HG02642 (cell line): ENCODE data around the gene PEX14.

ENCODE experiments used
- ATAC-seq: cut with Tn5 transposase; IDR thresholded peaks from one replicate; pipeline ENCODE4 v1.9.1; 2021; ENCODE audit warnings: mild to moderate bottlenecking; ENCODE audit not compliant: unreplicated experiment, poor library complexity

Gene PEX14

GRCh38 chr1:10515301-10515975, 40.7 kb downstream of the PEX14 start:
- no peak for ATAC-seq

DNA sequence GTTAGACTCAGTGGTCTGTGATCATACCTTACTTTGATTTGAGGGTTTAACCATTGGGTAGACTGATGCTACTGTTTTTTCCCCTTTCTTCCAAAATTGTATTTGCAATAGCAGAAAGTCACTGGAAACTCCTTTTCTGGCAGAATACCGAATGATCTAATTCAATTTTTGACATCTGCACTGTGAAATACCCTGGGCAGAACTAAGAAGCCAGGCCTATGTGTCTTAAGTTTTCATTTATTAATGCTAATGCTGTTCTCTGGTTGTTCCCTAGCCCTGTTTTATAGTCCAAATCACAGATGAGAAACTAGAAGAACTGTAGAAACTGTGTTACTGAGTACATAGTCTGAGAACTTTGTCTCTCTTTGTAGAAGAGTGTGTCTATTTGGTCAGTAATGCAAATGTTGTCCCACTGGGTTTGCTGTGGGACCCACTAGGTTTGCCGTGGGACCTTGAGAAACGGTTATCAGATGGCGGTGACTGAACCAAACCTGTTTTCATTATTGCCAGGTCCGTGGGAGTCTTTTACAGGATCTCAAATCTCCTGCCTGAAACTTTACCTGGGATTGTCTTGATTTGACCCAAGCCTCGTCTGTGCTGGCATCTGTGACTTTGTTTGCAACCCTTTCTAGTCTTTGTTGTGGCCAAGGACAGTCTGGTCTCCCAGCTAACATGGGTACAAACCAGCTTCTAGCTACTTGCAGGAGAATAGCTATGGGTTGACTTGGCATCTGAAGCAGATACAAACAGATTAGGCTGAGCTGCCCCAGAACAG, 41.4 kb downstream of the PEX14 start:
- ATAC-seq, result no peak

DNA sequence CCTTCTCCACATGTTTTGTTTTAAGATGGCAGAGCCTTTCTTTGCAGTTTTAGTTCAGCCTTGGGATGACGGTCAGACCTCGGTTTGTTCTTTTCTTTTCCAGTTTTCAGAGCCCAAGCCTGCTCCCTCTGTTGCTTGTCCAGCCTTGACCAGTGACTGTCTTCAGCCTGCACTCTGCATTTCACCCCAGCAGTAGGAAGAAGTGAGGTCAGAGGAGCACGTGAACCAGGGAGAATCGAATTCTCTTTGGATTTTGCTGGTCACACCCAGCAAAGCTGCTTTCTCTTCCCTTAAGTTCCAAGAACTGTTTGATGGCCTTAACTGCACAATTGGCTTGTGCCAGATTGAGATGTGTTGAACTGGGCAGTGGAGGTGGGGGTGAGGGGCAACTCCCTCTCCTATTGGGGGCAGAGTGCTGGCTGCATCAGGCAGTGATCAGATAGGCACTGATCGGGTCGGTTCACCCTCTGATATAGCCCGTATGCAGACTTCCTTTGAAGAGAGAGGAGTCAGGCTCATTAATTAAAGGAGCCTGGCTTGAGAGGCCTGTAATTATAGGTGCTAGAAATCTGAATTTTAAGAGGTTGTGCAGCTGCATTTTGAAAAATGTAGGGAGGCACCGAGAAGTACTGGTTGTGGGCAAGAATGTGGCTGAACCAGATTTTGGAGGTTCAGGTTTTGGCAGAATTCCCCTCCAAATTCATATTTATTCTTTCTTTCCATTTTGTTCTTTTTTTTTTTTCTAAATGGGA, 42.4 kb downstream of the PEX14 start:
- no peak for ATAC-seq

- ATAC-seq, result no peak
Measured at GRCh38 chr1:10517677-10517982, 42.9 kb downstream of the PEX14 start.

DNA sequence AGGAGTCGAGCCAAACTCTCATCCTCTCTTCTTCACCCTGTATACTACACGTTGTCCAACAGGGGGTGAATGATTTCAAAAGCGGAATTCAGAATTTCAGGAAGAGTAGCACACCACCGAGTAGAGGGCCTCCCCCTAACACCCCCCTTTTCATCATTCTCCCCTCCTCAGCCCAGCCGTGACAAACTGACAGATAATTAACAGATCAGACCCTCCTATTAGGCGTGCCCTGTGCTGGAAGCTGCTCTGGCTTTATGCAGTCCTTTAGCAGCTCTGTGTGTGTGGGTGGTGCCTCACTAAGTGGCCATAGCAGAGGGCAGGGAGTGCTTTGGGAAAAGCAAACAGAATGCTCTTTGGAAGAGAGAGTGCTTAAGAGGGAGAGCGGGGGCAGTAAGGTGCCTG, 44.3 kb downstream of the PEX14 start:
- no peak for ATAC-seq

- ATAC-seq, result no peak
Measured at GRCh38 chr1:10520497-10520896, 45.7 kb downstream of the PEX14 start.

GRCh38 chr1:10520952-10521351, 46.2 kb downstream of the PEX14 start:
- no peak for ATAC-seq

GRCh38 chr1:10521537-10522157, 46.9 kb downstream of the PEX14 start:
- no peak for ATAC-seq

DNA sequence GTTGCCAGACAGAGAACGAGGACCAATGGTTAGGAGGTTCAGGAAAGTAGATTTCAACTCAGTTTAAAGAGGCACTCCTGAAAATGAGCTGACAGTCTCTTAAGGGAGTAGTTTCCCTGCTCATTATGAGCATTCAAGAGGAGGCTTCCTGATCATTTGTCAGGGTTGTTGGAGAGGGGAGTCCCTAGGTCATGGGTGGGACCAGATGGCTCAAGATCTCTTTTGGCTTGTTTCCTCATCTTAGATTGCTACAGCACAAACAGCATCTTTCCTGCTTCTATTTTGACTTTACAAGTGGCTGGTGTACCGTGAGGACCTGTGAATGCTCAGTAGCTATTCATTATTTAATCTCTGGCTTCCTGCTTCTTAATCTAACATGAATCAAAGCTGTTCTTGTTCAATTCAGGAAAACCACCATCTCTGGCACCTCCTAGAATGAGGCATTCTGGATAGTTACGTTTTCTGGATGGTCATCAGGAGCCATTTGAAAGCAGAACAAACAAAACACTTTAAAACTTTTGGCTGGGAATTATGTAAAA, 47.6 kb downstream of the PEX14 start:
- ATAC-seq, result no peak

DNA sequence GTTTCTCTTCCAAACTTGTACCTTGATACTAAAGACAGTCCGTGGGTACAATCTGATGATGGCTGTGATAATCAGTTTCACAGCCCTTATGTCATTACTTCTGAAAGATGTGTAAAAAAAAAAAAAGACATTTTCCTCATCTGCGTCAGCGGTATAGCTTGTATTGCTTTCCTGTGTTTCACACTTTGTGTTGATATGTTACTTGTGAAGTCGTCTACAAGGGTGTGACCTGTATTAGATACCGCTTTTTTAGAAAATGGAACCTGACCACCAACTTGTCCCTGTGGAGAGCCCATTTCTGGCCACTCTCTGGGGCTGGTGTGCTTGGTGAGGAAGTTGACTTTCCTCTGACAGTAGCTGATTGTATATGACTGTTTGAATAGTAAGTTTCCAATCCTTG, 50.5 kb downstream of the PEX14 start:
- no peak for ATAC-seq

- ATAC-seq, result no peak
Measured at GRCh38 chr1:10528066-10529014, 53.6 kb downstream of the PEX14 start.

DNA sequence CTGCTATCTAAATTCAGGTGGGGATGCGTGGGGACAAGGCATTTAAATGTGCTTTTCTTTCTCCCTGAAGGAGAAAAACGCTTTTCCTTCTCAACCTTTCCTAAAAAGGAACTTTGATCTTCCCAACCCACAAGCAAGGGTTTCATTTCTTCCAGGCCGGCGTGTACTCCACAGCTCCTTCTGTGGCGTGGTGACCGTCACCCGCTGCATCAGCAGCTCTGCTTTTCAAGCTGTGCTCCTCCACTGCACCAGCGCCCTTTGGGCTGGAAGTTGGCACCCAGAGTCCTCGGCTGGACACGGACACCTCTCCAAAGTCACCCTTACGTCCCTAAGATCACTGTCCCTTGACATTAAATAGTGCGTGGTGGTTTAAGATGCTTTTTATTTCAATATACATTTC, 54.3 kb downstream of the PEX14 start:
- no peak for ATAC-seq

DNA sequence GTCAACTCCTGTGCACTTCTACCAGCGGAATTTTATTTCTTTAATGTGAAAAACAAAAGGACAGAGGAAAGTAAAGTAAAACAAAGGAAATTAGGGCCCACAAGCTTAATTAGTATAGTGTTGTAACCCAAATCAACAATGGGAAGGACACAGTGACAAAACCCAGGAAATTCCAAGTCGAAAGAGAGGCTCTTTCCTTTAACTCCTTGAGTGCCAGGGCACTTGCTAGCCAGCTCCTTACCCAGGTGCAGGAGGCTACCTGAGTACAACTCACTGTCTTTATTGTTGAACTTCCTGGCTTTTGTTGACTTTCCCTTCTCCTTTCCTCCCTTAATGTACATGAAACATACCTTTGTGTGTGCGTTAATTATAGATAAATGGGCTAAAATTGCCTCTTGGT, 55.0 kb downstream of the PEX14 start:
- no peak for ATAC-seq

DNA sequence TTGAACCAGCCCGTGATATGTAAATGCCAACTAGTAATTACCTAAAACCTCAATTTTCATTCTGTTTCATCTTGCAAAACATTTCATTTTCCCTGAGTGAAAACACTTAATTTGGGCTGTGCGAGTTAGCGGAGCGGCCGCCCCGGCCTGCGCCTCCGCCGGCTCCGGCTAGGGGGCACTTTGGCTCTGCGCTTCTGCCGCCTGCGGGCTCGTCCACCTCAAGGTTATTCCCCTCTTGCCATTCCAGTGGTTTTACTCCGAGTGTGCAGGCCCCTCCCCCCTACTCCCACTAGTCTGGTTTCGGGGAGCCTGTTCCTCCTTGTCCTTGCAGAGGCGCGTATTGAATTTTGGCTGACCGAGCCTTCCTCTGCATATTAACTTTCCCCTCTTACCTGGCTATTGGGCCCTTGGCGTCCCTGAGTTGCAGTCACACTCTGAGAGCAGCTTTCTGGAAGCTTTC, 55.6 kb downstream of the PEX14 start:
- no peak for ATAC-seq

- ATAC-seq, result no peak
Measured at GRCh38 chr1:10530756-10531495, 56.2 kb downstream of the PEX14 start.

DNA sequence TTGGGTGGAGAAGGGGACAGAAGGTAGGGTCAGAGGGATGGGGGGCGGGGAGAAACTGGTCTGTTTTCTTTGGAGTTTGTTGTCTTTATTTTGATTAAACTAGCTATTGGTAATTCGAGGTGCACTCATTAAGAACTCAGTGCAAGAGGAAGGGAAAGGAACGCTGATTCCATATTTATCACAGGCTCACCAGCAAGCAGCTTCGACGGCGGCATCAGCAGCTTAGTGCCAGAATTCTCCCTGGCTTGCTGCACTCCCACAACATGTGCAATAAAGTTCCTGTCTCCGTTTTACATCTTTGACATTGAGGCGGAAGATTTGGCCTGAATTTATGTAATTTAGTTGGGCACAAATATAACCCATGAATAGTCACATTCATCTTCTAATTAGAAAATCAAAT, 57.6 kb downstream of the PEX14 start:
- no peak for ATAC-seq

GRCh38 chr1:10534519-10534918, 59.8 kb downstream of the PEX14 start:
- no peak for ATAC-seq

DNA sequence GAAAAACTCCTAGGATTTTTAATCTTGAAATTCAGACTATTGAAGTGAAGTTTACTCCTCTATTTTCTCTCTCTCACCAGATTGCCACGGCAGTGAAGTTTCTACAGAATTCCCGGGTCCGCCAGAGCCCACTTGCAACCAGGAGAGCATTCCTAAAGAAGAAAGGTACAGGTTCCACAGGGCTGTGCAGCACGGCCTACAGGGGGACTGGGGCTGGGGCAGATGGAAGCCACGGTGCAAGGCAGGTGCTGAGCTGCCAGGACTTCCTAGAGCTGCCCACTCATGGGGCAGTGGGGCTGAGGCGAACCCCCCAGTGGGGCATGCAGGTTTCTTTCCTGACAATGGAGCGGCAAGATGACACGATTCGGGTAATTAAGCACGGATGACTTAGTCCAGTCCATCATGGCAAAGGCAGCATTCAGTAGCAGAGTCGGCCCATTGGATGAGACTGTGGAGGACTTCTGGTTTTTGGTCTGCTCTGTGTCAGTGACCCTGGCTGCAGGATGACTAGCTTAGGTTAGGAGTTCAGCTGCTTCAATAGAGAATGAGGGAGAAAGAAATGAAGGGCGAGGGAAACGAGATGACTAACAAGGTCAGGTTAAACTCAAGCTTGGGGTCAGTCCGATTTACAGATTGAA, 61.5 kb downstream of the PEX14 start:
- no peak for ATAC-seq
